Bronchial epithelial cell (primary cell): ENCODE data around the gene ZNF497. TPM values are rescaled to one million over a fixed set of nuclear protein-coding genes. Genes with fewer than 3 reads are reported as not detected.

Experiments used
- DNase-seq: peaks from one replicate; pipeline ENCODE4 v3.0.0-alpha.2; 2010; ENCODE audit warnings: low read depth
- FAIRE-seq: peaks from 2 replicates; lab custom pipeline; 2011; peaks lifted over from hg19 to GRCh38; lab: Jason Lieb, UNC
- H3K27me3 ChIP-seq: 2 replicates; pipeline ENCODE4 v1.5.1; 2011; ENCODE audit warnings: low read length; ENCODE audit not compliant: control insufficient read depth, insufficient read depth
- H3K36me3 ChIP-seq: 2 replicates; pipeline ENCODE4 v1.5.1; 2011; ENCODE audit warnings: low read length; ENCODE audit not compliant: control insufficient read depth, insufficient read depth
- H3K4me3 ChIP-seq: 2 replicates; pipeline ENCODE4 v1.5.1; 2011; ENCODE audit warnings: mild to moderate bottlenecking, low read depth, low read length, control low read depth
- CTCF ChIP-seq: IDR thresholded peaks from 2 replicates; pipeline ENCODE4 v1.5.1; 2011; ENCODE audit warnings: mild to moderate bottlenecking, moderate library complexity, low read length, control low read depth, inconsistent platforms; ENCODE audit not compliant: insufficient read depth, severe bottlenecking
- total RNA-seq: library from RNA; depleted of rRNA; stranded (reverse); fragments of >200 nt; gene quantifications from 2 replicates; pipeline ENCODE4 v1.2.1, GENCODE V29; 2014

Gene ZNF497
- total RNA-seq, 1 donor from 2014 or later, result 0.53 TPM

- Histone ChIP-seq H3K27me3 (peaks cover 7% of the 10 kb centered on the region), H3K4me3 (no peak overlapping the region), H3K36me3 (no peaks in the 10 kb centered on the region)
- FAIRE-seq (no peak), DNase-seq (no peak)
- TF ChIP-seq CTCF, result no peak
These were observed 8.0 kb downstream of the ZNF497 start for GRCh38 chr19:58354478-58355030.

- DNase-seq (no peak), FAIRE-seq (peak; percentile 84)
- no peak for TF ChIP-seq CTCF
- H3K4me3 ChIP-seq, result no peak overlapping the region
- H3K27me3 ChIP-seq, result peaks cover 7% of the 10 kb centered on the region
- no peaks in the 10 kb centered on the region for H3K36me3 ChIP-seq
These were observed 8.7 kb downstream of the ZNF497 start for GRCh38 chr19:58353717-58354477.

- FAIRE-seq (no peak), DNase-seq (no peak)
- peaks cover 7% of the 10 kb centered on the region for H3K27me3 ChIP-seq
- no peak for TF ChIP-seq CTCF
- no peaks in the 10 kb centered on the region for H3K36me3 ChIP-seq
- no peak within 1 kb of the TSS for H3K4me3 ChIP-seq
These were observed 9.5 kb downstream of the ZNF497 start, which contains the start of gene A1BG for GRCh38 chr19:58352760-58353671. TSS of gene A1BG (minus strand) at chr19:58353492. CDS start at chr19:58353437, 55 bp downstream.

GRCh38 chr19:58351990-58352755 is 10.4 kb downstream of the ZNF497 start:
- Histone ChIP-seq H3K36me3 (no peaks in the 10 kb centered on the region), H3K4me3 (no peak overlapping the region), H3K27me3 (peaks cover 9% of the 10 kb centered on the region)
- DNase-seq, result no peak
- TF ChIP-seq CTCF, result no peak
- no peak for FAIRE-seq

- no peaks in the 10 kb centered on the region for H3K36me3 ChIP-seq
- H3K4me3 ChIP-seq, result no peak overlapping the region
- H3K27me3 ChIP-seq, result peaks cover 10% of the 10 kb centered on the region
- TF ChIP-seq CTCF, result no peak
- FAIRE-seq (no peak), DNase-seq (no peak)
These were observed 11.0 kb downstream of the ZNF497 start for GRCh38 chr19:58351558-58351878.
